ENCODE results near the gene SMOC2.

DNA sequence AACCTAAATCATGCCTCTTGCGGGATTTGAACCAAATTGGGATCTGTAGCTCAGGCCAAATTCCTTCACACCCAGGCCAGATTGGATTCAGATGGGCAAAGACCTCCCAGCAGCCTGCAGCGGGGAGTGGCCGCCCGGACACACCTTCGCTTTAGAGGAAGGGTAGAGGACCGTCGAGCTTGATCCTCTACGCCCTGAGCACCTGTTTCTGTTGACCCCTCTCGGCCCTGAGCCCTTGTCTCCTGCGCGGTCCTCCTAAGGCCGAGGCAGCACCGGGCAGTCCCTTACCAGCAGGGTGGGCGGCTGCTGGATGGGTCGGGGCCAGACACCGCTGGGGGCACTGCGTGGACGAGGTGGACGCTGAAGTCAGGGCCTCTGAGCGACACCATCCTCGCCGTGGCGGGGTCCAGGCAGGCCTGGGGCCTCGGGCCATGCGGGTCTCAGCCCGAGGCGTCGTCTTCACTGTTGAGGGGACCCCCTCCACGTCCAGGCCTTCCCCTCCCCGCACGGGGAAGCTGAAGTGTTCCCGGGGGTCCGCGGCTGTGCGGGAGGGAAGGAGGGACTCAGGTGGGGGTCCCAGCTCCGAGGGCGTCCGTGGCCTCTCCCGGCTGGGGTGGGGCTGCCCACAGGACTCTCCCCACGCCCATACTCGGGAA, 114.8 kb downstream of the SMOC2 start:
- TF ChIP-seq POLR2AphosphoS5 (IDR thresholded peaks at IDR 0.05; ENCODE audit: borderline replicate concordance, low read depth, low read length) (no peak), EZH2 (IDR thresholded peaks at IDR 0.05) (no peak)
